Fibroblast of skin of scalp (primary cell): ENCODE data around the gene GAGE10. TPM values are rescaled to one million over a fixed set of nuclear protein-coding genes. Genes with fewer than 3 reads are reported as not detected.

ENCODE experiments used
- DNase-seq: peaks from one replicate; pipeline ENCODE4 v3.0.0-alpha.2; 2013
- polyA plus RNA-seq, 2 experiments: library from polyadenylated mRNA; unstranded; fragments of 120-200 nt; gene quantifications; one replicate each; pipeline ENCODE4 v1.2.1, GENCODE V29; 2013; ENCODE audit not compliant: insufficient read length in 2 of 2

GAGE10 gene
- polyA plus RNA-seq (2013, experiment 1 of 2; ENCODE audit: insufficient read length) = not detected
- not detected for polyA plus RNA-seq (2013, experiment 2 of 2; ENCODE audit: insufficient read length)

- DNase-seq = no peak
Observed at GRCh38 chrX:49303346-49303745, at the start of gene GAGE10. Gene GAGE10, plus strand, starts transcription at chrX:49303646. Its CDS starts 1,214 bp downstream, at chrX:49304860.

- no peak for DNase-seq
Observed at GRCh38 chrX:49254639-49255038, 48.8 kb upstream of the GAGE10 start.

GRCh38 chrX:49256268-49256995 lies 47.0 kb upstream of the GAGE10 start:
- DNase-seq = no peak

- no peak for DNase-seq
Observed at GRCh38 chrX:49257074-49257790, 46.2 kb upstream of the GAGE10 start.

- no peak for DNase-seq
Observed at GRCh38 chrX:49257846-49258748, 45.3 kb upstream of the GAGE10 start.

- no peak for DNase-seq
Observed at GRCh38 chrX:49258749-49259124, 44.7 kb upstream of the GAGE10 start.

- no peak for DNase-seq
Observed at GRCh38 chrX:49260221-49260985, 43.0 kb upstream of the GAGE10 start.

- no peak for DNase-seq
Observed at GRCh38 chrX:49262603-49263002, 40.8 kb upstream of the GAGE10 start.

GRCh38 chrX:49263631-49264030 lies 39.8 kb upstream of the GAGE10 start:
- DNase-seq = no peak

- no peak for DNase-seq
Observed at GRCh38 chrX:49264460-49264859, 39.0 kb upstream of the GAGE10 start, which contains the start of gene FOXP3. Gene FOXP3, minus strand, starts transcription at chrX:49264710. Its CDS starts 6,205 bp downstream, at chrX:49258505.

- DNase-seq = no peak
Observed at GRCh38 chrX:49266523-49267445, 36.7 kb upstream of the GAGE10 start.

GRCh38 chrX:49268702-49269009 lies 34.8 kb upstream of the GAGE10 start:
- DNase-seq = no peak

- DNase-seq = peak; percentile 99
Observed at GRCh38 chrX:49269010-49269766, 34.3 kb upstream of the GAGE10 start.

- DNase-seq = no peak
Observed at GRCh38 chrX:49269767-49270248, 33.6 kb upstream of the GAGE10 start, which contains the start of gene PPP1R3F. Gene PPP1R3F, plus strand, starts transcription at chrX:49269793. Its CDS starts 77 bp downstream, at chrX:49269870.

- DNase-seq = no peak
Observed at GRCh38 chrX:49270249-49270921, 33.1 kb upstream of the GAGE10 start.

- no peak for DNase-seq
Observed at GRCh38 chrX:49271341-49271740, 32.1 kb upstream of the GAGE10 start.

- no peak for DNase-seq
Observed at GRCh38 chrX:49272421-49272820, 31.0 kb upstream of the GAGE10 start.

GRCh38 chrX:49273181-49273727 lies 30.2 kb upstream of the GAGE10 start:
- no peak for DNase-seq

GRCh38 chrX:49276207-49276606 lies 27.2 kb upstream of the GAGE10 start:
- DNase-seq = no peak
